ENCODE results near the gene NSD1. TPM values are rescaled to one million over a fixed set of nuclear protein-coding genes. Genes with fewer than 3 reads are reported as not detected.

Gene NSD1
- total and polyA plus RNA-seq, 10 of the 15 experiments (the other 5 are each of a cell fraction or from before 2014, with no cell fraction given): 7.0 to 57.9 (median 30.4) TPM

DNA sequence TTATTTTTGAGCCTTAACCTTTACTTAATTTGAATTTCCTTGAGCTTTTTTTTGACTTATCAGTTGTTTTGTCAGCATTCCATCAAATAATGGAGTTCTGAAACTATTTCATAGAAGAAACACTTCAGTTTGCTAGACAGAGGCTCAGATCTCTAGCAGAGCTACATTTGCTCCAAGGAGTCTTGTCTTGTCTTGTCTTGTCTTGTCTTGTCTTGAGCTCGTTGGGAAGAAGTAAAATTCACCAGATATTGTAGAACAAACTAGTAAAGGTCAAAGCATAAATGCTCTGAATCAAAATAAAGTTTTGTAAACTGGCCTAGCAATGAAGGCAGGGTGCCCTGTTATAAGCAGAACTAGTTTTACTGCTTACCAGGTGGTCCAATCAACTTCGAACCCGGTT lies 136.4 kb downstream of the NSD1 start (continued):
- TF ChIP-seq NR2C2 (IDR thresholded peaks at IDR 0.05; ENCODE audit: borderline replicate concordance, control insufficient read depth, insufficient read length, low read depth) (no peak), MXI1 (IDR thresholded peaks at IDR 0.05; ENCODE audit: low read depth, low read length) (no peak)
- TF ChIP-seq, protein P1, sequence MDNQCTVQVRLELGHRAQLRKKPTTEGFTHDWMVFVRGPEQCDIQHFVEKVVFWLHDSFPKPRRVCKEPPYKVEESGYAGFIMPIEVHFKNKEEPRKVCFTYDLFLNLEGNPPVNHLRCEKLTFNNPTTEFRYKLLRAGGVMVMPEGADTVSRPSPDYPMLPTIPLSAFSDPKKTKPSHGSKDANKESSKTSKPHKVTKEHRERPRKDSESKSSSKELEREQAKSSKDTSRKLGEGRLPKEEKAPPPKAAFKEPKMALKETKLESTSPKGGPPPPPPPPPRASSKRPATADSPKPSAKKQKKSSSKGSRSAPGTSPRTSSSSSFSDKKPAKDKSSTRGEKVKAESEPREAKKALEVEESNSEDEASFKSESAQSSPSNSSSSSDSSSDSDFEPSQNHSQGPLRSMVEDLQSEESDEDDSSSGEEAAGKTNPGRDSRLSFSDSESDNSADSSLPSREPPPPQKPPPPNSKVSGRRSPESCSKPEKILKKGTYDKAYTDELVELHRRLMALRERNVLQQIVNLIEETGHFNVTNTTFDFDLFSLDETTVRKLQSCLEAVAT (IDR thresholded peaks at IDR 0.05): no peak

DNA sequence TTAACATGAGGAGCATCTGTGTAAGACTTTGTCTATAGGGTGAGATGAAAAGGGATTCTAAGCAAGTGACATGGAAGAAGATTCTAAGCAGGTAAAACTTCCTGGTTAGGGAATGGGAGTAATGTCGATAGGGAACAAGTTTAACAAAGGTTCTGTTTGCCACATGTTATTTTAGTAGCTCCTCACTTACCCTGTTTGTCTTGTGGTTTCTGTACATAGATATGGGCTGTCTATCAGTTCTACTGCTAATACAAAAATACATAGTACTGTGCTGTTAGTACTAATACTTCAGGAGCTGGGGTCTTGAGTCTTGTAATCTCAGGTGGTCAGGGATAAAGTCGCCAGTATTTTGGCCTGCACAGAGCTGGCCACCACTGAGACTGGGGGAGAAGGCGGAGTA lies 137.1 kb downstream of the NSD1 start:
- H3K79me2 ChIP-seq (ENCODE audit: control insufficient read depth, insufficient read depth, low read length): no peaks in the 10 kb centered on the region
- TF ChIP-seq TARDBP (IDR thresholded peaks at IDR 0.05; ENCODE audit: borderline replicate concordance): no peak
- no peak for TF ChIP-seq BCL11A (IDR thresholded peaks at IDR 0.05; ENCODE audit: low read depth, low read length)
- TF ChIP-seq SMAD1 (IDR thresholded peaks at IDR 0.05; ENCODE audit: low read depth, partially characterized antibody): no peak
- TF ChIP-seq, protein P2, sequence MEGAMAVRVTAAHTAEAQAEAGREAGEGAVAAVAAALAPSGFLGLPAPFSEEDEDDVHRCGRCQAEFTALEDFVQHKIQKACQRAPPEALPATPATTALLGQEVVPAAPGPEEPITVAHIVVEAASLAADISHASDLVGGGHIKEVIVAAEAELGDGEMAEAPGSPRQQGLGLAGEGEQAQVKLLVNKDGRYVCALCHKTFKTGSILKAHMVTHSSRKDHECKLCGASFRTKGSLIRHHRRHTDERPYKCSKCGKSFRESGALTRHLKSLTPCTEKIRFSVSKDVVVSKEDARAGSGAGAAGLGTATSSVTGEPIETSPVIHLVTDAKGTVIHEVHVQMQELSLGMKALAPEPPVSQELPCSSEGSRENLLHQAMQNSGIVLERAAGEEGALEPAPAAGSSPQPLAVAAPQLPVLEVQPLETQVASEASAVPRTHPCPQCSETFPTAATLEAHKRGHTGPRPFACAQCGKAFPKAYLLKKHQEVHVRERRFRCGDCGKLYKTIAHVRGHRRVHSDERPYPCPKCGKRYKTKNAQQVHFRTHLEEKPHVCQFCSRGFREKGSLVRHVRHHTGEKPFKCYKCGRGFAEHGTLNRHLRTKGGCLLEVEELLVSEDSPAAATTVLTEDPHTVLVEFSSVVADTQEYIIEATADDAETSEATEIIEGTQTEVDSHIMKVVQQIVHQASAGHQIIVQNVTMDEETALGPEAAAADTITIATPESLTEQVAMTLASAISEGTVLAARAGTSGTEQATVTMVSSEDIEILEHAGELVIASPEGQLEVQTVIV (IDR thresholded peaks at IDR 0.05; ENCODE audit: borderline replicate concordance, partially characterized antibody): no peak
- H3K27me3 ChIP-seq (replicated peaks in 1 of 2; ENCODE audit: control insufficient read depth in 2 of 2, insufficient read depth in 2 of 2, low read length in 1 of 2): no peaks in the 10 kb centered on the region
- no peak overlapping the region for H3K4me2 ChIP-seq (ENCODE audit: control insufficient read depth, insufficient read depth)
- H3K4me3 ChIP-seq: no peak overlapping the region
- ATAC-seq (no peak), FAIRE-seq (no peak), DNase-seq (ENCODE audit: low read depth, low spot score) (no peak)
- no peaks in the 10 kb centered on the region for H4K20me1 ChIP-seq (ENCODE audit: control insufficient read depth, insufficient read depth)
- BruUV-seq (replicated peaks): no TSS peak
- intact Hi-C loops (cut with micrococcal nuclease; ENCODE audit: unreplicated experiment): no loop called here
- no peak overlapping the region for H2AFZ ChIP-seq (ENCODE audit: control insufficient read depth, low read depth, low read length)
- SMC1A ChIA-PET (ENCODE audit: uncharacterized antibody, unreplicated experiment): interaction anchor here (0.6 to 1.7 kb wide), 5 partner anchors 9 to 251 kb away, joined by 3 to 5 read pairs (median 4); no protein-coding TSS in a partner anchor
- WGBS (ENCODE audit: insufficient coverage, insufficient replicate concordance, low lambda C conversion rate, missing lambda C conversion rate): 97% methylated on average over 3 of the region's 3 CpGs
- H3K9me3 ChIP-seq (replicated peaks; ENCODE audit: control insufficient read depth, insufficient read depth, low read length): no peaks in the 10 kb centered on the region
- H3K36me3 ChIP-seq (ENCODE audit: control insufficient read depth in 2 of 2, insufficient read depth in 2 of 2, low read length in 1 of 2): peaks cover 7 to 19% of the 10 kb centered on the region in 2 experiments
- no peak overlapping the region for H3K27ac ChIP-seq (ENCODE audit: control insufficient read depth, insufficient read depth)
- in situ Hi-C loops (cut with MboI): no loop called here
- CTCF ChIA-PET: interaction anchor here (0.7 to 1.8 kb wide), 3 partner anchors 40 to 159 kb away, joined by 3 to 6 read pairs (median 5); no protein-coding TSS in a partner anchor
- RAD21 ChIA-PET (ENCODE audit: unreplicated experiment): interaction anchor here (0.9 to 1.3 kb wide), 2 partner anchors 48 to 156 kb away, joined by 3 read pairs; no protein-coding TSS in a partner anchor
- no peaks in the 10 kb centered on the region for H3K4me1 ChIP-seq (ENCODE audit: control insufficient read depth, insufficient read depth, low read length)
- POLR2A ChIA-PET: interaction anchor here (0.5 to 0.6 kb wide), 2 partner anchors 9 to 199 kb away, joined by 3 to 4 read pairs; no protein-coding TSS in a partner anchor
- H3K9ac ChIP-seq (ENCODE audit: control insufficient read depth, insufficient read depth, low read length): no peak overlapping the region
